Fibroblast of peridontal ligament (primary cell): ENCODE results near the gene ABLIM1.

ENCODE experiments used
- DNase-seq: peaks from one replicate; pipeline ENCODE4 v3.0.0-alpha.2; 2010; ENCODE audit errors: extremely low read depth

ABLIM1 gene

DNA sequence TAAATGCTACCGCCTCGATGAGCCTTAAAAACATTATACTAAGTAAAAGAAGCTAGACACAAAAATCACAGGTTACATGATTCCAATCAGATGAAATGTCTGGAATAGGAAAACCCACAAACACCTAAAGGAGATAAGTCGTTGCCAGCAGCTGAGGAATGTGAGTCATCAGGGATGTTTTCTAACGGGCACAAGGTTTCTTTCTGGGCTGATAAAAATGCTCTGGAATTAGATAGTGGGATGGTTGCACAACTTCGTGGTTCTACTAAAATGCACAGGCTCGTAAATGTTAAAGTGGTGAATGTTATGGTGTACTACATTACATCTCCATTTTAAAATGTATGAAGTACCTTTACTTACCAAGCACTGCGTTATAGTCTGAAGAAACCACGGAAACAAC lies 9.7 kb downstream of the ABLIM1 start:
- peak; percentile 43 for DNase-seq

DNA sequence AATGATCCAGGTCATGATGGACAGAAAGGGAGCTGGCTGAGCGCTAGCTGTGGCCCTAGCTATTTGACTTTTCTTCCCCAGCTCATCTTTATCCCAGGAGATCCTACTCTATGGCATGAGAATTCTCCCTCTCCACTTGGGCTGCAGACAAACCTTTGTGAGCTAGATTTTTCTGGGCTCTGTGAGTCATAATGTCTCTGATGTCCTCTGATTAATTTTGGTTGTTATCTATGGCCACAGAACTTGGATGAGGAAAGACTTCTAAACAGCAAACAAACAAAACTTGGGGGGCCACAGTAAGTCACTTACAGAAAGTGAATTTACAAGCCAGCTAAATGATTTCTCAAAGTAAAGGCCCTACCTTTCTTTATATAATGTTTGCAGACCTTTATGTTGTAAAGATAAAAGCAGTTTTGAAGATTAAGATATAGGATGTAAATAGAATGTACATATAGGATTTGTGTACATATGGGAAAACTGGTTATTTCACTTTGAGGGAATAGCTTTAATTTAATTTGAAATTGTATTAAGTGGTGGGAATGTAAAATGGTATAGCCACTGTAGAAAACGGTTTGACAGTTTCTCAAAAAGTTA lies 10.4 kb downstream of the ABLIM1 start:
- no peak for DNase-seq

- no peak for DNase-seq
Measured at GRCh38 chr10:114646426-114646825, 11.6 kb downstream of the ABLIM1 start.

GRCh38 chr10:114645706-114646105 lies 12.4 kb downstream of the ABLIM1 start:
- DNase-seq, result no peak

- DNase-seq, result no peak
Measured at GRCh38 chr10:114643158-114643557, 14.9 kb downstream of the ABLIM1 start.

DNA sequence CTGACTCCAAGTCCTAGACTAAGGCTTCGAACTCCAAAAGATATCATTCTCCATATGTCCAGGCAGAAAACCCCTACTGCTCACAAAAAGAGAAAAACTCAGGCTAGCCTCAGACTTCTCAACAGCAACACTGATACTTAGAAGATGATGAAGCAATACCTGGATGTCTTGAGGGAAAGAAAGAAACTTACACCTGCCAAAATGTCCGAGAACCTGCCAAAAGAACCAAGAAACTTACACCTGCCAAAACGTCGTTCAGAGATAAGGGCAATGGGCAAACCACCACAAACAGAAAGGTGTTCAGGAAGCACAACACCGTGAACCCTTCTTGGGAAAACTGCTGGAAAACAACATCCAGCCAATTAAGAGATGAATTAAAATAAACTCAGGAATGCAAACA lies 15.3 kb downstream of the ABLIM1 start:
- DNase-seq, result no peak

DNA sequence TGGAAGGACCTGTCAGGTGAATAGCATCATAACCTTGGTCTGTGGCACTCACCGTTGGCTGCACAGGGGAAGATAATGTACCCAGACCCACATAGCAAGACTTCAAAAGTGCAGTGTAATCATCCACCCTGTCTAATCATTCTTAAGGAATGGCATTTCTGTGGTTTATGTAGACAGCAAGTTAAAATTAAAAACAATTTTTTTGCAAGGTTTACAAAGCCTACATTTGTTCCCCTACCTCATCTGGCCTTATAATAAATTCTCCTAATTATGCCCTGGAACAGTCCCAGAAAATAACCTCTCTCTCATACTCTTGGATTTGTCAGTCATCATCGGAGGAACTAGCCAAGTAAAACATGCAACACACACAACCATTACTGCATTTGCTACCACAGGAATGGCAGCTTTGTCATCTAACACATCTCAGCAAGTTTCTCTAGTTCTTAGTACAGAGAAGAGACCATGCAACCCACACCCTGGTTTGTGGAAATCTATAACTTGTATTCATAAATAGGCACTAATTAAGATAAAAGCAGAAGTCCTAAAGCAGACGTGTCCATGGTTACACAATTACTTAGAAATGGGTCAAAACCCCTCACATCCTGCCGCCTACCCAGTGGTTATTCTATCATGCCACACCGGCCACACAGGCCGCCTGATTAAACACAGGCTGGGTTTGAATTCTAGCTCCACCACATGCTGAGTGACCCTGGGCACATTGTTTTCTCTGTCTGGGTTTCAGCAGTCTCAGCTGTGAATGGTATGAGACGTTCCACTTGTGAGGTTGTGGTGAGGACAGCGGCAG lies 19.1 kb downstream of the ABLIM1 start:
- peak; percentile 78 for DNase-seq

DNA sequence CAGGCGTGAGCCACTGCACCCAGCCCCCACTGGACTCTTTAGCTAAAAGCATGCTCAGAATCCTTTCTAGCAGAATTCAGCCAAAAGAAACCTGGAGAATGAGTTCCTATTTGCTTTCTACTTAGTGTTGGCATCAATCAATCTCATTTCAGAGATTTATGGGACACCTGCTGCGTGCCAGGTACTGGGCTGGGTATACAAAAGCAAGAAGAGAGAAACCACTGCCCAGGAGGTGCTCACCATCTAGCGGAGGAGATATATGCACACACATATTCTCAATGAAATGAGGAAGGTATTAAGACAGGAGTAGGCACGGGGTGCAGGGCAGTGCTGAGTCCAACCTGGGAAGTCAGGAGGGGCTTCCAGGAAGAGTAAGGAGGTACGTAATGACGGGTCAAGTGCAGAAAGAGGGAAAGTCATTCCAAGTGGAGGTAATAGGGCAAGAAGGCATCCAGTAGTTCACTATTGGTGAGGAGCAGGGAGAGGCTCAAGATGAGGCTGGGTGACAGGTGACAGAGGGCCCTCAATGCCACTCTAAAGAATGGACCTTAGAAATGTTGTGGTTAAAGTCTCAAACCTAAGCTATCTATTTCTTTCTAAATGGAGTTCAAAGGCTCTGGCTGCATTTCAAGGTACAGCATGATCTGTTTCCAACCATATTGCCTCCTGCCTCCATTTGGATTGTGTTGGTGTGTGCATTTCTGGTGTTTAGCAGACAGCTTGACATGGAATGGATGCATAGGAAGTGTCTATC lies 22.1 kb downstream of the ABLIM1 start:
- no peak for DNase-seq

- DNase-seq, result no peak
Measured at GRCh38 chr10:114635101-114635500, 23.0 kb downstream of the ABLIM1 start.

DNA sequence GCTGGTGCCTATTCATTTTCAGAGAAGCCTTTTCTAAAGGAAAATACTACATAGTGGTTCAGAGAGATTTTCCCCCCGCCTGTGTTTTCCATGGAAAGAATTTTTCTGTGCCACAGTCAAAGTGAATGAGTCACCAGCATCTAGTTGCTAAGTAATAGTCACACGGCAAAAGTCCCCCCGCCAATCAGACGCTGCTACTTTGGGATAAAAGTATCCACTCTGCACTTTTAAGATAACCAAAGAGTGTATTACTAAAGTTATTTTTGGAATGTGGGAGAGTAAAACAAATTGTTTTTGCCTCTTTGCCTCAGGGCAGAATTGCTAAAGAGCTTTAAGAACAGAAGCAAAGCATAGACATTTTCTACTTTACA lies 23.5 kb downstream of the ABLIM1 start:
- peak; percentile 87 for DNase-seq

DNA sequence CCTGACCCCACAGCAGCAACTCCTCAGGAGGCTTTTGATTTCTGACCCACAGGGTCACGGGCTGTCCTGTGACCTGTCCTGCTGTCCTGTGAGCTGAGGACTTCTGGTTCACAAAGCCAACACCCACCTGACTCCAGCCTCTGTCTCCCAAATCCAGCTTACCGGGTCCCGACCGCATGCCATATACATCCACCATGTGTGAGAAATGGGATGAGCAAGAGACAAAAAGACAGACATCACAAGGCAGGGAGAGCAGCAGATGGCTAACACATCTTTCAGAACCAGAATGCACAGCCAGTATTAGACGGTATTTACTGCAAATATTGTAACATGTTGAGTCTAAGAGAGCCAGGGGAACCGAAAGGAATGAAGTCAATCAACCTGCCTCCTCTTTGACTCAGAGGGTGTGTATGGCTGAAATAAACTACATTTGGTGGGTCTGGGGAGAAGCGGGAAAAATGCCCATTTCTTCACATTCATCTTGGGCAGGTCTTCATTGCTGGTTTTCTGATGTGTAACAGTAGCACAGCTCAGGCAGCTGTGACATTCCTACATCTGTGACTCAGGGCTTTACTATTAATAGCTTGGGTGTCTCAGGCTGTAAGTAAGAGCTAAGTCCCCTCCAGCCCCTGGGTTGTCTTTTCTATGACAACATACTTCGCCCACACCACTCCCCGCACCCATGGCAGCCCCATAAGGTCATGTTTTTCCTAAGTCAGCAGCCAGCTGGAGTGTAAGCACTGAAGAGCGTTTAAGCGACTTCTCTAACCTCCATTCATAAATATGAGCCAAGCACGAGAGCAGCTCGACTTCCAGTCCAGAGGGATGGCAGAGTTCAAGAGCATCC lies 25.0 kb downstream of the ABLIM1 start:
- DNase-seq, result peak; percentile 49

DNA sequence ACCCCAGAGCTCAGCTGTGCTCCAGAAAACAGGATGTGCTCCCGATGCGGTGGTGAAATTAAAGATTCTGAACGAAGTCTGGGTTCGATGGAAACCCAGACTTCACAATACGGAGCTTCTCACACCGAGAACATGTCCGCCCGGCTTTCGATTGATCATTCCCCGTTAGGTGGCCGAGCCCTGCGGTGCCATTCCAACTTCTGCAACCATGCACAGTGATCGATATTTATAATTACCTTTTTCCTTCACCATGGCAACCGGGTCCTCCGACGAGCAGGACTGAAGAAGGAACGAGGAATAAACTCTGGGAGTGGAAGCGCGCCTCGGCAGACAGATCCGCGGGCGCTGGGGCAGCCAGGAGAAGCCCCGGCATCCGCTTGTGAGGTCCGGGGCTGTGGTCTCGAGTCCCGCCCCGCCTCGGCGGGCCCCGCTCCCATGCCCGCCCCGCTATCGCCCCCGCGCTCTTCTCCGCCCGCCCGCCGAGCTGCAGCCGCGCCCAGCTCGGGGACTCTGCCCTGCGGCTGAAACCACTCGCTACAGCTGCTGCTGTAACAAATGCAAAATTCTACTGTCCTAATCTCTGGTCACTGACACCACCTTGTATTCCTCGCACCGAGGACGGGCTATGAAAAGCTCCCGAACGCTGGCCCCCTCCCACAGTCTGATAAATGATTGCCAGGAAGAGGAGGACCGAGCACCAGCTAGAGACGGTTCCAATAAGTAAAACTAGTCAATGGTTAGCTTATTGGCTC lies 26.2 kb downstream of the ABLIM1 start:
- DNase-seq, result no peak

GRCh38 chr10:114631090-114631665 lies 26.9 kb downstream of the ABLIM1 start:
- no peak for DNase-seq

DNA sequence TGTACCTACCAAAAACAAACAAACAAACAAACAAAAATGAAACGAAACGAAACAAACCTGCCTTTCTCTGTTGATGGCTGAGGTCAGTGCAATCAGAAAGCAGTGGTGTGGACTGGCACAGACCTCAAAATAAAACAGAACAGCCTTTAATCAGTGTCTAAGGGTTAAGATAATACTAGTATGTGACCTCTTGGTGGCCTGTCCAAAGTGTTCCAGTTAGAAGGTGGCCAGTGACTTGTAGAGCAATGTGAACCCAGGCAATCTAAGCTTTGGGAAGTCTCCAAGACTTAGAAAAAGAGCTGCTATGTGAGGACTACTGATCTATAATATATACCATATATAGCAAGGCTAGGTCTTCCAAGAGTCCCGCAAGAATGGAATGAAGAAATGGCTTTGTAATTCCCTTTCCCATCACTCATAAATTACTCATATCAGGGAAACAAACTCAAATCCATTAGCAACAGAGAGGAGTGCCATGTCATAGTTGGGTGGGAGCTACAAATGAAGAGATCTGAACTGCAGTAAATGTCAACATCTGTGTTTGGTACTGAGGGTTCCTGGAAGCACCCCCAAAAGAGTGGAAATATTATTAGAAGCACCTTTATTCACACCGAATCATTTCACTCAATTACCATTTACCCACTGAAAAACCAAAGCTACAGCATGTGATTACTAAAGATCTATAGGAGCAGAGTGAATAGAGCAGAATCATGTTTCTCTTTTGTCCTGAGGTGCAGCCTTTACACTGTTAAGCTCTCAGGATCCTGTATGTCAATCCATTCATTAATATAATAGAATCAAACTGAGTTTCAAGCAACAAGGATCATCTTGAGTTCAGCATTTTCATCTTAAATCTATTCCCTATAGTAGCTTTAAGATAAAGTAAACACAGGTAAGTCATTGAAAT lies 28.0 kb downstream of the ABLIM1 start:
- no peak for DNase-seq

- DNase-seq, result no peak
Measured at GRCh38 chr10:114629083-114629823, 28.8 kb downstream of the ABLIM1 start.

- no peak for DNase-seq
Measured at GRCh38 chr10:114628106-114628505, 30.0 kb downstream of the ABLIM1 start.

DNA sequence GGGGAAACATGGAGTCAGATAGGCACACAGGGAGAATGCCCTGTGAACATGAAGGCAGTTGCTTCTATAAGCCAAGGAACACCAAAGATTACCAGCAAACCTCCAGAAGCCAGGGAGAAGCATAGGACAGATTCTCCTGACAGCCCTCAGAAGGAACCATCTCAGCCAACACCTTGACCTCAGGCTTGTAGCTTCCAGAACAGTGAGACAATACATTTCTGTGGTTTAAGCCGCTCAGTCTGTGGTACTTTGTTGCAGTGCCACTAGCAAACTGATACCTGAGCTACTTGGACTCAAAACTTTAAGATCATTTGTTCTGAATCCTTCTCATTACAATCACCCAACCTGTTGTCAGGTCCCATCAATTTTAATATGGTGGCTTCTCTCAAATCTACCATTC lies 31.2 kb downstream of the ABLIM1 start:
- DNase-seq, result no peak

DNA sequence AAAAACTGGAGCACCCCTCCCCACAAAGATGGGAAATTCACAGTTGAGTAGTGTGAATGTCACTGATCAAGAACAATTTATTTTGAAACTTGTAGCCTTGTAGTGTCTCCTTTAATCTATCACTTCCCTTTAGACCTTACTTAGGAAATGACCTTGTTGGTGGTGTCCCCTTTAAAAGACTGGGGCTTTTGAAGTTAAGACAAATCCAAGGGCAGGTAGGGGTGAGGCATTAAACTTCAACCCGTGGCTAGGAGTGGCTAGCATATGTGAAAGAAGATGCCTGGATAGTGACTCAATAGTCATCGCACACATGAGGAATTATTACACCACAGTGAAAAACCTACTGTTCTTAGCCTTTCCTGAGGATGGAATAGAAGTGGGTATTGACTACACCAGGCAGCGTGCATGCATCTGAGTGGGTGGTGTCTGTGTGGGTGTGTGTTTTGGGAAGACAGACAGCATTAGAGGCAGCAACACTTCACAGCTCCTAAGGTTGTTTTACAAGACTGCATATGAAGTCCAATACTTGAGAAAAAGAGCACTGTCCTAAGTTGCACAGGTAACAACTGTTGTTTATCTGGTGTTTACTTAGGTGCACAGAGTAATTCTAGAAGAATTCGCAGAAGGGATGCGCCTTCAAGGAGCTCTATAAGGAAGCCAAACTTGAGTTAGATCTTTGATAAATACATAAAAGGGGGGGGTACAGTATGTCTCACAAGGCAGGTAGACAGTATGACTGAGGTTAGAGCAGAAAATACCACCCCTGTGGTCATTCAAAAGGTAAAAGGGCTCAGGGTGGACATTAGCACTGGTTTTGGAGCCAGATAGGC lies 32.9 kb downstream of the ABLIM1 start:
- no peak for DNase-seq
